HCT116 (cell line): Measurements from ENCODE around the gene THSD4. TPM values are rescaled to one million over a fixed set of nuclear protein-coding genes. Genes with fewer than 3 reads are reported as not detected.

Experiments used
- ATAC-seq: fragments of 200-7000 bp; cut with Tn5 transposase; 2 replicates; pipeline ENCODE4 v1.9.1; 2020; ENCODE audit warnings: mild to moderate bottlenecking, moderate library complexity
- BruUV-seq: library from RNA; stranded (reverse); fragments of 400-500 nt; replicated peaks from 2 replicates; lab custom pipeline; 2021; lab: Mats Ljungman, UMichigan
- CTCF ChIA-PET: fragments of 300-600 bp; sonication (Branson Sonifier 250); formaldehyde crosslinking; loops from one replicate; lab custom pipeline; 2021; ENCODE audit warnings: antibody characterized with exemption; lab: Charles Lee
- POLR2A ChIA-PET: fragments of 300-600, 350-600 bp; sonication (Branson Sonifier 250); formaldehyde crosslinking; loops from one replicate; lab custom pipeline; 2021; ENCODE audit warnings: antibody characterized with exemption; lab: Charles Lee
- RAD21 ChIA-PET, 2 experiments: fragments of 300-600 bp; sonication (Branson Sonifier 250); formaldehyde crosslinking; loops; one replicate each; lab custom pipeline; 2023; ENCODE audit warnings: low total read pairs in 2 of 2; ENCODE audit not compliant: uncharacterized antibody in 2 of 2, unreplicated experiment in 2 of 2, low non-redundant PET in 1 of 2; lab: Charles Lee
- DNase-seq: peaks from one replicate; pipeline ENCODE4 v3.0.0-alpha.2; 2010; ENCODE audit warnings: low read depth, low spot score
- H2AFZ ChIP-seq: fragments of 200-600 bp; shearing (Covaris generic), sonication (generic); 2 replicates; pipeline ENCODE4 v1.6.1; 2017; ENCODE audit warnings: low read depth, mixed run types, mixed read lengths, antibody characterized with exemption, low read length; ENCODE audit not compliant: poor library complexity, severe bottlenecking
- H3K27ac ChIP-seq: 2 replicates; pipeline ENCODE4 v1.5.1; 2012; ENCODE audit warnings: low read depth, low read length
- H3K27me3 ChIP-seq: fragments of 200-600 bp; sonication (generic); 2 replicates; pipeline ENCODE4 v1.6.1; 2016; ENCODE audit warnings: mixed run types, low read length, mixed read lengths; ENCODE audit not compliant: insufficient read depth
- H3K36me3 ChIP-seq, 2 experiments: fragments of 200-500 bp in 1 of 2; fragments of 200-600 bp in 1 of 2; sonication (Bioruptor generic) in 1 of 2; sonication (generic) in 1 of 2; 2 replicates each; pipeline versions ENCODE4 v1.5.1 to v1.6.1; 2014 to 2016; ENCODE audit warnings: low read length in 2 of 2, inconsistent platforms in 1 of 2, mixed read lengths in 1 of 2, mixed run types in 1 of 2; ENCODE audit not compliant: insufficient read depth in 2 of 2, control insufficient read depth in 1 of 2
- H3K4me1 ChIP-seq, 2 experiments: fragments of 200-600 bp in 1 of 2; sonication (generic) in 1 of 2; 2 replicates each; pipeline versions ENCODE4 v1.5.1 to v1.6.1; 2012 to 2017; ENCODE audit warnings: low read length in 2 of 2, inconsistent platforms in 1 of 2, mild to moderate bottlenecking in 1 of 2, mixed read lengths in 1 of 2, mixed run types in 1 of 2, moderate library complexity in 1 of 2; ENCODE audit not compliant: insufficient read depth in 2 of 2, control insufficient read depth in 1 of 2
- H3K4me2 ChIP-seq: fragments of 200-600 bp; sonication (generic); 2 replicates; pipeline ENCODE4 v1.6.1; 2017; ENCODE audit warnings: mixed run types, low read length, mixed read lengths
- H3K4me3 ChIP-seq, 2 experiments: fragments of 200-600 bp in 1 of 2; sonication (generic) in 1 of 2; replicated peaks in 1 of 2; 2 replicates each; pipeline ENCODE4 v1.5.1; 2011 to 2016; ENCODE audit warnings: low read length in 2 of 2, control low read depth in 1 of 2, low read depth in 1 of 2, mild to moderate bottlenecking in 1 of 2, mixed read lengths in 1 of 2, mixed run types in 1 of 2
- H3K79me2 ChIP-seq: fragments of 200-600 bp; sonication (generic); 2 replicates; pipeline ENCODE4 v1.6.1; 2017; ENCODE audit warnings: mild to moderate bottlenecking, mixed run types, low read length, moderate library complexity, mixed read lengths; ENCODE audit not compliant: insufficient read depth
- H3K9ac ChIP-seq: fragments of 200-600 bp; sonication (generic); 2 replicates; pipeline ENCODE4 v1.6.1; 2016; ENCODE audit warnings: low read length, mixed read lengths
- H3K9me2 ChIP-seq: fragments of 200-600 bp; sonication (generic), shearing (Covaris generic); 2 replicates; pipeline ENCODE4 v1.6.1; 2017; ENCODE audit warnings: mixed run types, mild to moderate bottlenecking, moderate library complexity; ENCODE audit not compliant: insufficient read depth
- H3K9me3 ChIP-seq, 2 experiments: fragments of 200-500 bp in 1 of 2; fragments of 200-600 bp in 1 of 2; sonication (Bioruptor generic) in 1 of 2; sonication (generic) in 1 of 2; 2 replicates each; pipeline ENCODE4 v1.6.1; 2014 to 2017; ENCODE audit warnings: low read length in 2 of 2, mixed read lengths in 2 of 2, inconsistent platforms in 1 of 2, low read depth in 1 of 2, mild to moderate bottlenecking in 1 of 2, mixed run types in 1 of 2, moderate library complexity in 1 of 2; ENCODE audit not compliant: control insufficient read depth in 1 of 2, insufficient read depth in 1 of 2
- H4K20me1 ChIP-seq: fragments of 200-600 bp; sonication (generic), shearing (Covaris generic); 2 replicates; pipeline ENCODE4 v1.6.1; 2017; ENCODE audit warnings: mixed run types, mild to moderate bottlenecking, moderate library complexity; ENCODE audit not compliant: insufficient read depth
- CBX3 ChIP-seq: IDR thresholded peaks from 2 replicates; pipeline ENCODE4 v1.6.1; 2012; ENCODE audit warnings: low read depth
- EGR1 ChIP-seq: IDR thresholded peaks from 2 replicates; pipeline ENCODE4 v1.6.1; 2012; ENCODE audit warnings: low read depth
- EZH2 ChIP-seq: fragments of 200-600 bp; sonication (generic); IDR thresholded peaks from 2 replicates; pipeline ENCODE4 v1.6.1; 2017; ENCODE audit warnings: antibody characterized with exemption, mixed run types
- POLR2AphosphoS5 ChIP-seq: IDR thresholded peaks from 2 replicates; pipeline ENCODE4 v1.6.1; 2011; ENCODE audit warnings: mild to moderate bottlenecking, low read depth, low read length, moderate library complexity
- TCF7L2 ChIP-seq: IDR thresholded peaks from 2 replicates; pipeline ENCODE4 v1.7.0; 2011; ENCODE audit warnings: borderline replicate concordance, inconsistent platforms; ENCODE audit not compliant: insufficient read depth, insufficient read length; ENCODE audit errors: extremely low read depth
- YY1 ChIP-seq: IDR thresholded peaks from 2 replicates; pipeline ENCODE4 v1.6.1; 2011; ENCODE audit warnings: low read length, low read depth, moderate library complexity, mild to moderate bottlenecking; ENCODE audit not compliant: insufficient replicate concordance; ENCODE audit errors: extremely low read depth
- intact Hi-C: fragments of 100-400 bp; cut with micrococcal nuclease; formaldehyde crosslinking; loops from 2 replicates; pipeline ENCODE4 v1.10.0; 2022
- total RNA-seq: library from RNA; stranded (reverse); gene quantifications from one replicate; pipeline ENCODE4 v1.2.1, GENCODE V29; 2021; ENCODE audit not compliant: unreplicated experiment
- TF ChIP-seq, protein P1 (sequence below): IDR thresholded peaks from 2 replicates; pipeline ENCODE4 v1.6.1; 2012; ENCODE audit warnings: low read depth
- TF ChIP-seq, protein P2 (sequence below): IDR thresholded peaks from 2 replicates; pipeline ENCODE4 v1.6.1; 2011; ENCODE audit warnings: mild to moderate bottlenecking, low read length, moderate library complexity; ENCODE audit not compliant: insufficient replicate concordance; ENCODE audit errors: extremely low read depth
- TF ChIP-seq, protein P3 (sequence below): IDR thresholded peaks from 2 replicates; pipeline ENCODE4 v1.6.1; 2012

The THSD4 gene
- total RNA-seq, 1 experiment from 2014 or later = 30.5 TPM

DNA sequence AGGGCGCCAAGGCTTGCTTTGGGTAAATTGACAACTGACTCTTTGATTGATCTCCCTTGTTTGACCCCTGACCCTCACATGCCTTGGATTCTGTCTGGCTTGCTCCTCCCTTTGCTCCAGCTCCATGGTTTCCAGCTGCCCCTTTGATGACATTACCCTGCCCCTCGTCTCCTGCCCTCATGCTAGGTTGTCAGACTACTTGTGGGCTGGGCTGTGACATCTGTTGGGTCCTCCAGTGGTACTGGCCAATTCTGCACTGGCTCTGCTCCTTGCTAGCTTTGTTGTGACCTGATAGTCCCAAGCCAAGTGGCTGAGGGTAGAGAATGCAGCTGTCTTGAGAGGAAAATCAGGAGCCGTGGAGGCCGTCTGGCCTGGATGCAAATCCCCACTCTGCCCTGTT lies 6.2 kb downstream of the THSD4 start:
- Histone ChIP-seq H3K27ac (no peak overlapping the region), H4K20me1 (no peaks in the 10 kb centered on the region), H3K9me3 (no peaks in the 10 kb centered on the region), H3K4me2 (no peak overlapping the region), H3K9me2 (no peaks in the 10 kb centered on the region), H3K4me3 (no peak overlapping the region), H3K4me1 (peaks cover 10 to 20% of the 10 kb centered on the region in 2 experiments), H3K9ac (no peak overlapping the region), H3K36me3 (no peaks in the 10 kb centered on the region), H3K27me3 (no peaks in the 10 kb centered on the region), H3K79me2 (peaks cover 13% of the 10 kb centered on the region; the same call in 1 of the 2 replicates), H2AFZ (no peak overlapping the region)
- DNase-seq (no peak), ATAC-seq (no peak)
- ChIA-PET CTCF (no interaction called here), RAD21 (no interaction called here), POLR2A (no interaction called here)
- TF ChIP-seq TCF7L2 (no peak), YY1 (no peak), CBX3 (no peak), POLR2AphosphoS5 (no peak), EZH2 (no peak), EGR1 (no peak)
- TF ChIP-seq, protein P1, sequence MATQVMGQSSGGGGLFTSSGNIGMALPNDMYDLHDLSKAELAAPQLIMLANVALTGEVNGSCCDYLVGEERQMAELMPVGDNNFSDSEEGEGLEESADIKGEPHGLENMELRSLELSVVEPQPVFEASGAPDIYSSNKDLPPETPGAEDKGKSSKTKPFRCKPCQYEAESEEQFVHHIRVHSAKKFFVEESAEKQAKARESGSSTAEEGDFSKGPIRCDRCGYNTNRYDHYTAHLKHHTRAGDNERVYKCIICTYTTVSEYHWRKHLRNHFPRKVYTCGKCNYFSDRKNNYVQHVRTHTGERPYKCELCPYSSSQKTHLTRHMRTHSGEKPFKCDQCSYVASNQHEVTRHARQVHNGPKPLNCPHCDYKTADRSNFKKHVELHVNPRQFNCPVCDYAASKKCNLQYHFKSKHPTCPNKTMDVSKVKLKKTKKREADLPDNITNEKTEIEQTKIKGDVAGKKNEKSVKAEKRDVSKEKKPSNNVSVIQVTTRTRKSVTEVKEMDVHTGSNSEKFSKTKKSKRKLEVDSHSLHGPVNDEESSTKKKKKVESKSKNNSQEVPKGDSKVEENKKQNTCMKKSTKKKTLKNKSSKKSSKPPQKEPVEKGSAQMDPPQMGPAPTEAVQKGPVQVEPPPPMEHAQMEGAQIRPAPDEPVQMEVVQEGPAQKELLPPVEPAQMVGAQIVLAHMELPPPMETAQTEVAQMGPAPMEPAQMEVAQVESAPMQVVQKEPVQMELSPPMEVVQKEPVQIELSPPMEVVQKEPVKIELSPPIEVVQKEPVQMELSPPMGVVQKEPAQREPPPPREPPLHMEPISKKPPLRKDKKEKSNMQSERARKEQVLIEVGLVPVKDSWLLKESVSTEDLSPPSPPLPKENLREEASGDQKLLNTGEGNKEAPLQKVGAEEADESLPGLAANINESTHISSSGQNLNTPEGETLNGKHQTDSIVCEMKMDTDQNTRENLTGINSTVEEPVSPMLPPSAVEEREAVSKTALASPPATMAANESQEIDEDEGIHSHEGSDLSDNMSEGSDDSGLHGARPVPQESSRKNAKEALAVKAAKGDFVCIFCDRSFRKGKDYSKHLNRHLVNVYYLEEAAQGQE = no peak
- TF ChIP-seq, protein P2, sequence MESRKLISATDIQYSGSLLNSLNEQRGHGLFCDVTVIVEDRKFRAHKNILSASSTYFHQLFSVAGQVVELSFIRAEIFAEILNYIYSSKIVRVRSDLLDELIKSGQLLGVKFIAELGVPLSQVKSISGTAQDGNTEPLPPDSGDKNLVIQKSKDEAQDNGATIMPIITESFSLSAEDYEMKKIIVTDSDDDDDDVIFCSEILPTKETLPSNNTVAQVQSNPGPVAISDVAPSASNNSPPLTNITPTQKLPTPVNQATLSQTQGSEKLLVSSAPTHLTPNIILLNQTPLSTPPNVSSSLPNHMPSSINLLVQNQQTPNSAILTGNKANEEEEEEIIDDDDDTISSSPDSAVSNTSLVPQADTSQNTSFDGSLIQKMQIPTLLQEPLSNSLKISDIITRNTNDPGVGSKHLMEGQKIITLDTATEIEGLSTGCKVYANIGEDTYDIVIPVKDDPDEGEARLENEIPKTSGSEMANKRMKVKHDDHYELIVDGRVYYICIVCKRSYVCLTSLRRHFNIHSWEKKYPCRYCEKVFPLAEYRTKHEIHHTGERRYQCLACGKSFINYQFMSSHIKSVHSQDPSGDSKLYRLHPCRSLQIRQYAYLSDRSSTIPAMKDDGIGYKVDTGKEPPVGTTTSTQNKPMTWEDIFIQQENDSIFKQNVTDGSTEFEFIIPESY = no peak
- TF ChIP-seq, protein P3, sequence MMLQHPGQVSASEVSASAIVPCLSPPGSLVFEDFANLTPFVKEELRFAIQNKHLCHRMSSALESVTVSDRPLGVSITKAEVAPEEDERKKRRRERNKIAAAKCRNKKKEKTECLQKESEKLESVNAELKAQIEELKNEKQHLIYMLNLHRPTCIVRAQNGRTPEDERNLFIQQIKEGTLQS = no peak
- BruUV-seq = no TSS peak
- intact Hi-C loops = no loop called here
